SU-DHL-6 (cell line): ENCODE measurements around the gene PODN.

Experiments used
- H2AFZ ChIP-seq: fragments of 200-600 bp; sonication (generic); 2 replicates; pipeline ENCODE4 v1.6.1; 2014; ENCODE audit warnings: low read depth, mild to moderate bottlenecking, moderate library complexity, mixed read lengths, antibody characterized with exemption, low read length; ENCODE audit not compliant: severe bottlenecking
- H3F3A ChIP-seq: fragments of 200-600 bp; shearing (Covaris generic); 2 replicates; pipeline ENCODE4 v1.6.0; 2016; ENCODE audit warnings: antibody characterized with exemption, mild to moderate bottlenecking; ENCODE audit not compliant: insufficient read depth
- H3K27ac ChIP-seq: fragments of 200-600 bp; sonication (generic); 2 replicates; pipeline ENCODE4 v1.5.1; 2016; ENCODE audit warnings: low read depth, mild to moderate bottlenecking, low read length, moderate library complexity, mixed read lengths
- H3K27me3 ChIP-seq: fragments of 200-600 bp; sonication (generic), shearing (Covaris generic); 2 replicates; pipeline ENCODE4 v1.6.0; 2014; ENCODE audit warnings: mild to moderate bottlenecking, low read length
- H3K36me3 ChIP-seq: fragments of 200-600 bp; sonication (generic); 2 replicates; pipeline ENCODE4 v1.6.1; 2014; ENCODE audit warnings: mild to moderate bottlenecking, low read length, mixed read lengths
- H3K4me2 ChIP-seq: fragments of 300-600, 200-600 bp; shearing (Covaris generic), sonication (generic); 2 replicates; pipeline ENCODE4 v1.6.0; 2014; ENCODE audit warnings: low read length, low read depth, mild to moderate bottlenecking; ENCODE audit not compliant: poor library complexity, severe bottlenecking
- H3K4me3 ChIP-seq: fragments of 200-600 bp; sonication (generic); 2 replicates; pipeline ENCODE4 v1.5.1; 2014; ENCODE audit warnings: antibody characterized with exemption, low read length, mild to moderate bottlenecking, mixed read lengths; ENCODE audit not compliant: insufficient read depth, poor library complexity, severe bottlenecking
- H3K79me2 ChIP-seq: fragments of 200-600 bp; sonication (generic); 2 replicates; pipeline ENCODE4 v1.6.1; 2014; ENCODE audit warnings: mild to moderate bottlenecking, low read length, moderate library complexity; ENCODE audit not compliant: insufficient read depth
- H3K9ac ChIP-seq: fragments of 200-600 bp; sonication (generic); 2 replicates; pipeline ENCODE4 v1.7.0; 2014; ENCODE audit warnings: mild to moderate bottlenecking, low read length
- H3K9me2 ChIP-seq: fragments of 200-600 bp; sonication (generic); replicated peaks from 2 replicates; pipeline ENCODE4 v1.6.1; 2014; ENCODE audit warnings: low read length; ENCODE audit not compliant: insufficient read depth
- H3K9me3 ChIP-seq: fragments of 200-600 bp; sonication (generic); 2 replicates; pipeline ENCODE4 v1.6.1; 2014; ENCODE audit warnings: low read length, mixed read lengths; ENCODE audit not compliant: insufficient read depth
- H4K20me1 ChIP-seq: fragments of 200-600 bp; sonication (generic); 2 replicates; pipeline ENCODE4 v1.6.1; 2014; ENCODE audit warnings: low read depth, mild to moderate bottlenecking, antibody characterized with exemption, low read length, moderate library complexity, mixed read lengths
- CTCF ChIP-seq: fragments of 200-600 bp; sonication (generic); IDR thresholded peaks from one replicate; pipeline ENCODE4 v1.5.1; 2017; ENCODE audit warnings: antibody characterized with exemption, mild to moderate bottlenecking, low read length, moderate library complexity; ENCODE audit not compliant: insufficient read depth, poor library complexity, severe bottlenecking
- EZH2phosphoT487 ChIP-seq: fragments of 200-600 bp; sonication (generic), shearing (Covaris generic); conservative IDR thresholded peaks from 2 replicates; pipeline ENCODE4 v1.6.1; 2018; ENCODE audit warnings: mild to moderate bottlenecking, antibody characterized with exemption, low read length, moderate library complexity, mixed read lengths

Gene PODN

GRCh38 chr1:53080041-53080440, 18.0 kb downstream of the PODN start:
- no peaks in the 10 kb centered on the region for H4K20me1 ChIP-seq
- H3K79me2 ChIP-seq: no peaks in the 10 kb centered on the region
- H3K27ac ChIP-seq: no peak overlapping the region
- H3K9ac ChIP-seq: no peak overlapping the region
- TF ChIP-seq EZH2phosphoT487: no peak
- no peak for TF ChIP-seq CTCF
- H3K36me3 ChIP-seq: no peaks in the 10 kb centered on the region
- no peak overlapping the region for H2AFZ ChIP-seq
- no peak overlapping the region for H3K4me3 ChIP-seq
- no peaks in the 10 kb centered on the region for H3K9me3 ChIP-seq
- no peaks in the 10 kb centered on the region for H3K9me2 ChIP-seq
- no peaks in the 10 kb centered on the region for H3F3A ChIP-seq
- H3K27me3 ChIP-seq: no peaks in the 10 kb centered on the region
- no peak overlapping the region for H3K4me2 ChIP-seq

- Histone ChIP-seq H3K4me2 (no peak overlapping the region), H3K9me3 (no peaks in the 10 kb centered on the region), H3K27me3 (no peaks in the 10 kb centered on the region), H3K4me3 (no peak overlapping the region), H3F3A (no peaks in the 10 kb centered on the region), H3K9me2 (no peaks in the 10 kb centered on the region), H3K79me2 (no peaks in the 10 kb centered on the region), H2AFZ (no peak overlapping the region), H3K27ac (no peak overlapping the region), H3K36me3 (no peaks in the 10 kb centered on the region), H4K20me1 (no peaks in the 10 kb centered on the region), H3K9ac (no peak overlapping the region)
- TF ChIP-seq CTCF: no peak
- TF ChIP-seq EZH2phosphoT487: no peak
These were observed 18.8 kb downstream of the PODN start for GRCh38 chr1:53080769-53081168.

GRCh38 chr1:53081384-53082066, 19.5 kb downstream of the PODN start:
- no peaks in the 10 kb centered on the region for H3K27me3 ChIP-seq
- H3F3A ChIP-seq: no peaks in the 10 kb centered on the region
- no peak overlapping the region for H3K4me3 ChIP-seq
- no peaks in the 10 kb centered on the region for H3K79me2 ChIP-seq
- TF ChIP-seq EZH2phosphoT487 (no peak), CTCF (no peak)
- no peak overlapping the region for H3K4me2 ChIP-seq
- no peak overlapping the region for H3K27ac ChIP-seq
- H3K9me3 ChIP-seq: no peaks in the 10 kb centered on the region
- no peaks in the 10 kb centered on the region for H4K20me1 ChIP-seq
- H2AFZ ChIP-seq: no peak overlapping the region
- H3K36me3 ChIP-seq: no peaks in the 10 kb centered on the region
- H3K9me2 ChIP-seq: no peaks in the 10 kb centered on the region
- no peak overlapping the region for H3K9ac ChIP-seq
